ENCODE measurements around the gene SCD5.
A peak's percentile ranks its signal among the peaks of the same experiment; 100 is the strongest.

SCD5 gene

GRCh38 chr4:82624819-82625218 is 173.8 kb downstream of the SCD5 start:
- no peak for DNase-seq

- DNase-seq, result no peak
These were observed 175.4 kb downstream of the SCD5 start for GRCh38 chr4:82623121-82623683.

- DNase-seq, result no peak
These were observed 177.3 kb downstream of the SCD5 start for GRCh38 chr4:82621251-82621650.

DNA sequence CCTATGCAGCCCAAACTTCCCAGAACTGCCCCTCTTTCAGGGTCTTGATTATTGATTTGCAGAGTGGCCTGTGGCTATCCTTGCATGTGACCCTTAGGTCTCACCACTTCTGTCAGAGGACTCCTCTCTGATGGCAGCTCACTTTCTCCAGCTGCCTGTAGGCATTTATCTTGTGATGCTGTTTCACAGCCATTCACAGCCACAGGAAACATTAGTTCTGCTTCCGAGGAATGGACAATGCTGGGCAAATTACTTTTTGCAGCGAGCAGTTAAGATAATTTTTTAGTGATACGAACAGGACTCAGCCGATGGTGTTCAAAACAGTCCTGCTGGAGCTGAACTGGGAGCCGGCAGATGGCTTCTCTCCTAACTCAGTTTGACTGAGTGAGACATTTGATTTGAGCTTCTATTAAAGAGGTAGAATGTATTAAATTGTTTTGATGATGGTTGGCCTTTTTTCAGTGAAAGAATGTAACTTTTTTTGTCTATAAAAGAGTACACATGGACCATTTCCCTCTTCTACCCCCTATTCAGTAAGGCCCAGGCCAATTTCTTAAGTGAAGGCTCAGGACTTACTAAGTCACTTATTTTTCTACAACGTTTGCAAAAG is 178.4 kb downstream of the SCD5 start:
- no peak for DNase-seq

DNA sequence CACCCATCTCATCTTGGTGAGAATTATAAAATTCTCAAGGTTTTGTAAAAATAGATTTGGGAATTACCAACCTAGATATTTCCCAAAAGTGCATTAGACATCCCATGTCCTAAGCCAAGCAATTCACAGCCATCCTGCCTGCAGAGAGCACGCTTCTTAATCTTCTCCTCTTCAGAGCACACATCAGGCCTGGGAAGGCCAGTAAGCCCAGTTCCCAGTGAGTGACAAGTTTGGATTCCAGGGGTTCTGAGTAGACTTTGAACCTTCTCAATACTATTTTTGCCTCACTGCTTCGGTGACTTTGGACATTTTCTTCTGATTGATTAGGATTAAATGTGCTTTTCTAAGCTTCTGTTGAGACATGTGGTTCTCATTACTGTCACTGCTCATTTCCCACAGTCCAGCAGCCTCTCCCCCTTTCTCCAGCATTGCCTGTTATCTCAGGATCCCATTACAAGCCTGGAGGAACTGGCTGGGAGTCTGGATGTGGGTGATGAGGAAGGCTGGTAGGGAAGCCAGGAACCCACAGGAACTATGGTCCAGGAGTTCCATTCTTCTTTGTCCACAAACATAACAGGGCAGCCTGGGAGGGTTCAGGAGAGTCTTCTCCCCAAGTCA is 180.4 kb downstream of the SCD5 start:
- DNase-seq, result no peak

DNA sequence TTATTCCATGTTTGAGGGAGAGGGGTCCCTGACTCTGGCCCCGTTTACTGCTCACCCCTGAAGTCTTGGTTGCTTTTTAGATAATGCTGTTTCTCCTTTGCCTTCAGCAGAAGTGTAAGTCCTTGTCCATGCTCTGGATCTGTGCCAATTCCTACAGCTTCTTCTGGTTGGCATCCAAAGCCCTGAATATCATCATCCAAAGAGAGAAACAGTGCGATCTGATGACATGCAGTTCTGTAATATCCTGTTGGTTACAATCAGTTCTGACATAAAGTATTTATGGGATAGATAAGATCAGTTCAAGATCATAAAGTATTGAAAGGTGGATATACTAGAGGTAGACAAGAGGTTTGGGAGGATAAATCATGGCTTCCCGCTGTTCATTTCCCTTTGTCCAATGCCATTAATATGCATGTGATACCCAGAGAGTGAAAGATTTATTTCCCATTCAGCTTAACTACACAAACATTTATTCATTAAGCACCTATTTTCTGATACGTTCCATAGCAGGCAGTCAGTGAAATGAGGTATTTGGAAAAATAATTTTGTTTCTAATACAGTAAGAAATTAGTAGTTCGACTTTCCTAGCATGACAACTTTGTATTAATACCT is 183.7 kb downstream of the SCD5 start:
- no peak for DNase-seq

DNA sequence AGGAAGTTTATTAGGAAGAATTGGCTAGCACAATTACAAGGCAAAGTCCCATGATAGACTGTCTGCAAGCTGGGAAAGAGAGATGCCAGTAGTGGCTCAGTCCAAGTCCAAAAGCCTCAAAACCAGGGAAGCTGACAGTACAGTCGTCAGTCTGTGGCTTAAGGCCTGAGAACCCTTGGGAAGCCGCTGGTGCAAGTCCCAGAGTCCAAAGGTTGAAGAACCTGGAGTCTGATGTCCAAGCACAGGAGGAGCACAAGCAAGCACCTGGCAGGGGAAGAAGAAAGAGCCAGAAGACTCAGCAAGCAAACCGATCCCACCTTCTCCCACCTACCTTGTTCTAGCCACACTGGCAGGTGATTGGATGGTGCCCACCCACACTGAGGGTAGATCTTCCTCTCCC is 185.5 kb downstream of the SCD5 start:
- DNase-seq, result no peak

- no peak for DNase-seq
These were observed 186.6 kb downstream of the SCD5 start for GRCh38 chr4:82611982-82612381.

DNA sequence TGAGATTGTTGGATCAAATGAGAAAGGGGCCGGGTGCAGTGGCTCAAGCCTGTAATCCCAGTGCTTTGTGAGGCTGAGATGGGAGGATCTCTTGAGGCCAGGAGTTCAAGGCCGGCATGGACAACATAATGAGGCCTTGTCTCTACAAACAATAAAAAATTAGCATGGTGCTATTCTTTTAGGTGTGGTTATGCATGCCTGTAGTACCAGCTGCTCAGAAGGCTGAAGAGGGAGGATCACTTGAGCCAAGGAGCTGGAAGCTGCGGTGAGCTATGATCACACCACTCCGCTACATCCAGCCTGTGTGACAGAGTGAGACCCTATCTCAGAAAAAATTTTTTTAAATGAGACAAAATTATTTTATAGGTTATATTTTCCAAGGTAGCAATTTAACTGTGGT is 187.1 kb downstream of the SCD5 start:
- DNase-seq, result no peak

DNA sequence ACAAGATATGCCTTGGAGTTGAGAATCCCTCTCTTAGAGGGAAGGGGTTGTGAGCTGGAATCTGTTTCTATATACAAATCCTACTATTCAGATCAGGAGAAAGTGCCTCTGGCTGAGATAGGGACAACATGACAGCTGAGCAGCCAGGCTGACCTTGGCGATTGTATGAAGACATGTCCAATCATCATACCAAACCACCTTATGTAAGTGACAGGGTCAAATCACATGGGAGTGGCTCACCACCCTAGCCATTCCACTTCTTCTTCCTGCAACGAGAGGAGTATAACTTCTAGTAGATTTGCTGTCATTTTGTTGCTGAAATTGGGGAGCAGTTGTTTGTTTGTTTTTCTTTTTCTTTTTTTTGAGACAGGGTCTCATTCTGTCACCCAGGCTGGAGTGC is 188.6 kb downstream of the SCD5 start:
- DNase-seq, result peak in 1 of 2 donors; percentile 23

GRCh38 chr4:82606622-82607021 is 192.0 kb downstream of the SCD5 start:
- no peak for DNase-seq

GRCh38 chr4:82604522-82604921 is 194.1 kb downstream of the SCD5 start:
- no peak for DNase-seq

DNA sequence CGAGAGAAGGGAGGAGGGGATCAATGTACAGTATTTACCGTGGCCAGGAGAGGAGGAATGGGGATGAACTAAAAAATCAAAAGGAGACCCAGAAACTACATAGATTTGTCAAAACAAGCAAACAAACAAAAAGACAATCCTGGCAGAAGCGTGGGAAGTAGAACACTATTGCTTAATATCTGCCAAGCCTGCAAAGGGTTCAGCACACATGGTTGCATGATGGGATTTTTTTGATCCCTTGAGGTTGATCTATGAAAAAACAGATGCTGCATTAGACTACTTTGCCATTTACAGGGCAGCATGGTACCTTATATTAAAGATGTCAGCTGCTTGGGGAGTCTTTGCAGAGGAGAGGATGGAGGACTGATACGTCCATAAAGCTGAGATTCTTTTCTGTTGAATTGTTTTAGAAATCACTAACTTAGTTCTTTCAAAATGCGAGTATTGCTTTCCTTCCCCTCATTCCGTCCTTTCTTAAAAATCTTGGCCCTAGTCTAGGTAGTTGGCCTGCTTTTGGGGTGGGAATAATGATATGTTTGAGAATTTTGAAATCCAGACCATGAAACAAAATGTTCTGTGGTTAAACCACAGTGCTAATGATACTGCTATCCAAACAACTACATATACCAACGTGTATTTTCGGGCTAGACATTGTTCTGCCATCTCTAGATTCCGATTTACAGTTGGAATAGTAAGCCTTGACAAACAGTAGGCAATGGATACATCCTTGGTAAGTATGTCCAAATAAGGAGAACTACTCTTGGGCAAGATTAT is 197.2 kb downstream of the SCD5 start:
- peak in 1 of 2 donors; percentile 6 for DNase-seq

GRCh38 chr4:82599336-82599735 is 199.3 kb downstream of the SCD5 start:
- no peak for DNase-seq

- no peak for DNase-seq
These were observed 204.1 kb downstream of the SCD5 start for GRCh38 chr4:82594456-82594855.

GRCh38 chr4:82593411-82593810 is 205.2 kb downstream of the SCD5 start:
- no peak for DNase-seq

DNA sequence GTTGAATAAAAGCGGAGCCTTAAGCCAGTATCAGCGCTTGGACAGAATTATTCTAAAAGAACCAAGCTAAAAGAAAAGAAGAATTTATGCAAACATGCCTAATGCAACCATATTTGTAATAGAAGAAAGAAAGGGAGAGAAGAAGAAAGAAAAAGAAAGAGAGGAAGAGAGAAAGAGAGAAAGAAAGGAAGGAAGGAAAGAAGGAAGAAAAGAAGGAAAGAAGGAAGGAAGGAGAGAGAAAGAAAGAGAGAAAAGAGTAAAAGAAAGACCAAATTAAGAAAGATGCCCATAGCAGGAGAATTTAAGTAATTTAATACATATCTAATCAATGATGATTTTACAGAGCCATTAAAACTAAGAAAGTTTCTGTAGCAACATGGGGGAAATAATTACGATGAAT is 206.0 kb downstream of the SCD5 start:
- no peak for DNase-seq

- DNase-seq, result no peak
These were observed 207.0 kb downstream of the SCD5 start for GRCh38 chr4:82591592-82591991.

GRCh38 chr4:82589756-82590155 is 208.8 kb downstream of the SCD5 start:
- no peak for DNase-seq

DNA sequence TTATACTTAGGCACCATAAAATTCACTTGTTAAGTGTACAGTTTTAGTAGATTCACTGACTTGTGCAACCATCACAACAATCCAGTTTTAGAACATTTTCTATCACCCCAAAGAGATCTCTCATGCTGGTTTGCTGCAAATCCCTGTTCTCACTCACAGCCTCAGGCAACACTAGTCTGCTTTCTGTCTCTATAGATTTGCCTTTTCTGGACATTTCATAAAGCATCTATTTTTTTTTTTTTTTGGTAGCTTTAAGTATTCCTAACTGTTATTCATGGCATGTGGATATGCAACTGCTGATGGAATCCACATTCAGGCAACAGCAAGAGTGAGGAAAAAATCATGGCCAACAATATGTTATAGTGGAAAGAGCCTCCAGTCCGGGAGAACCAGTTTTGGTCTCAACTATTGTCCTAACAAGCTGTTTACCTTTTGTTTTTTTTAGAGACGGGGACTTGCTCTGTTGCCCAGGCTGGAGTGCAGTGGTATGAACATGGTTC is 209.8 kb downstream of the SCD5 start:
- no peak for DNase-seq

DNA sequence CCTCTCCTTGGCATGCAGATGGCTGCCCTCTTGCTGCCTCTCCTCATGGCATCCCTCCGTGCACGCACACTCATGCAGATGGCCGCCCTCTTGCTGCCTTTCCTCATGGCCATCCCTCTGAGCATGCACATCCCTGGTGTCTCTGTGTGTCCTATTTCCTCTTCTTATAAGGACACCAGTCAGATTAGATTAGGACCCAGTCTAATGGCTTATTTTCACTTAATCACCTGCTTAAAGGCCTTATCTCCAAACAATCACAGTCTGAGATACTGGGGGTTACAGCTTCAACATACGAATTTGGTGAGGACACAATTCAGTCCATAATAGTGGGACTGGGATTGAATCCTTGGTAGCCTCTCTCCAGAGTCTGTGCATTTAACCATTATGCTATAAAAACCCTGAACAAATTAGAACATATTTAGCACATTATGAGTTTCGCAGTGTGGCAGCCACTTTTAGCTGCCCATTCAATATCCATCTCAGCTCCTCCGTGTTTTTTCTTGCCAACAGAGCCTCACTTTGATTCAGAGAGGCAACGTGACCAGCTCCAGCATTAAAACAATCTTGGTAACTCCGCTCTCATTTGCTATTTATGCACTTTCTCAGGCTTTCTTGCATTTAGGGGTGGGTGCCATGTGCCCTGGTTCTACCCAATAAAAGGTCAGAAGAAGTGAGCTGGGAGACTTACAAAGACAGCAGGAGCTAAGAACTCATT is 210.6 kb downstream of the SCD5 start:
- no peak for DNase-seq

- no peak for DNase-seq
These were observed 212.7 kb downstream of the SCD5 start for GRCh38 chr4:82585690-82586435.
